ENCODE data around the gene NVL. TPM values are rescaled to one million over a fixed set of nuclear protein-coding genes. Genes with fewer than 3 reads are reported as not detected.

Gene NVL
- total and polyA plus RNA-seq, 10 of the 15 experiments (the other 5 are each of a cell fraction or from before 2014, with no cell fraction given), result 20.3 to 49.6 (median 35.2) TPM

DNA sequence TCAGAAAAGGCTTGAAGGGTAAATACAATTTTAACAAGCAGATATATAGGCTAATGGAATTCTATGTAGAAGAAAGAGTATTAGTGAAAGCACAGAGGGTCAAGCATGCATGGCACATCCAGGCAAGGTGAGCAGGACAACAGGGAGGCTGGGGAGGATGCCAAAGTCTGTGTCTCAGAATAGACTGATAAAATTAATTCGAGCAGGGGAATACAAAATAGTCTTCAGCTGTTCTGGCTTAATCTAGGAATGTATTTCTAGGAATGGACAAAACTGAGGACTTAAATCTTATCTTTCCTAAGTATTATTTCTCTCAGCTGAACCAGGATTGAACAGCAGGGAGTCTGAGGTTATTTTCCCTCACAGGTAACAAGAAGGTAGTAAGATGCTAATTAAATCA is 35.2 kb downstream of the NVL start:
- H3K9ac ChIP-seq (ENCODE audit: control insufficient read depth, insufficient read depth, low read length), result no peak overlapping the region
- no TSS peak for BruUV-seq (replicated peaks)
- RAD21 ChIA-PET (ENCODE audit: unreplicated experiment), result no interaction called here
- in situ Hi-C loops (cut with MboI), result no loop called here
- FAIRE-seq (no peak), DNase-seq (ENCODE audit: low read depth, low spot score) (no peak), ATAC-seq (no peak)
- no peaks in the 10 kb centered on the region for H3K4me1 ChIP-seq (ENCODE audit: control insufficient read depth, insufficient read depth, low read length)
- WGBS (ENCODE audit: insufficient coverage, insufficient replicate concordance, low lambda C conversion rate, missing lambda C conversion rate), result 88% methylated on average over 1 of the region's 1 CpG
- no peaks in the 10 kb centered on the region for H4K20me1 ChIP-seq (ENCODE audit: control insufficient read depth, insufficient read depth)
- intact Hi-C loops (cut with micrococcal nuclease; ENCODE audit: unreplicated experiment), result no loop called here
- SMC1A ChIA-PET (ENCODE audit: uncharacterized antibody, unreplicated experiment), result no interaction called here
- H2AFZ ChIP-seq (ENCODE audit: control insufficient read depth, low read depth, low read length), result no peak overlapping the region
- no peaks in the 10 kb centered on the region for H3K79me2 ChIP-seq (ENCODE audit: control insufficient read depth, insufficient read depth, low read length)
- POLR2A ChIA-PET, result no interaction called here
- no peak overlapping the region for H3K27ac ChIP-seq (ENCODE audit: control insufficient read depth, insufficient read depth)
- no peak overlapping the region for H3K4me3 ChIP-seq
- H3K36me3 ChIP-seq (ENCODE audit: control insufficient read depth in 2 of 2, insufficient read depth in 2 of 2, low read length in 1 of 2), result peaks cover 7 to 45% of the 10 kb centered on the region in 2 experiments
- H3K27me3 ChIP-seq (replicated peaks in 1 of 2; ENCODE audit: control insufficient read depth in 2 of 2, insufficient read depth in 2 of 2, low read length in 1 of 2), result no peaks in the 10 kb centered on the region
- no peaks in the 10 kb centered on the region for H3K9me3 ChIP-seq (replicated peaks; ENCODE audit: control insufficient read depth, insufficient read depth, low read length)
- CTCF ChIA-PET, result no interaction called here
- TF ChIP-seq, protein P1, sequence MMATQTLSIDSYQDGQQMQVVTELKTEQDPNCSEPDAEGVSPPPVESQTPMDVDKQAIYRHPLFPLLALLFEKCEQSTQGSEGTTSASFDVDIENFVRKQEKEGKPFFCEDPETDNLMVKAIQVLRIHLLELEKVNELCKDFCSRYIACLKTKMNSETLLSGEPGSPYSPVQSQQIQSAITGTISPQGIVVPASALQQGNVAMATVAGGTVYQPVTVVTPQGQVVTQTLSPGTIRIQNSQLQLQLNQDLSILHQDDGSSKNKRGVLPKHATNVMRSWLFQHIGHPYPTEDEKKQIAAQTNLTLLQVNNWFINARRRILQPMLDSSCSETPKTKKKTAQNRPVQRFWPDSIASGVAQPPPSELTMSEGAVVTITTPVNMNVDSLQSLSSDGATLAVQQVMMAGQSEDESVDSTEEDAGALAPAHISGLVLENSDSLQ (IDR thresholded peaks at IDR 0.05), result no peak
- TF ChIP-seq EED (IDR thresholded peaks at IDR 0.05; ENCODE audit: low read depth) (no peak), JUND (IDR thresholded peaks at IDR 0.05; ENCODE audit: low read depth, low read length) (no peak), SREBF2 (IDR thresholded peaks at IDR 0.05; ENCODE audit: low read length) (no peak), POLR2AphosphoS5 (IDR thresholded peaks at IDR 0.05; ENCODE audit: low read length) (no peak)
- H3K4me2 ChIP-seq (ENCODE audit: control insufficient read depth, insufficient read depth), result no peak overlapping the region

DNA sequence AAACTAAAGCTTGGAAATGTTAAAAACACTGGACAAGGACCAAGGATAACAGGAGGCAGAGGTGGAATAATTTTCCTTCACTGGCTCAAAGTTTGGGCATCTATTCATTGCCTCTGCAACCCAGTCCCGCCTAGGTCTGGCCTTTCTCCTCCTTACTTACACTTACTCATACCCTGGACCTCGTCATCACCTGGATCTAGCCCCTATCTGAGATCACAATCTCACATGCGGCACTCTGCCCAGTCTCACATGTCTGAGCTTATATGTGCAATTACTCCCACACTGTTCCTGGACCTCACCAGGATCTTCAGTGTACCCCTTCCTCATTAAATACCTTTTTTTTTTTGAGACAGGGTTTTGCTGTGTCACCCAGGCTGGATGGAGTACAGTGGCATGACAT is 37.6 kb downstream of the NVL start:
- ChIA-PET CTCF (interaction anchor here (0.5 to 1.0 kb wide), 4 partner anchors 13 to 176 kb away, joined by 3 to 4 read pairs (median 3); no protein-coding TSS in a partner anchor), SMC1A (ENCODE audit: uncharacterized antibody, unreplicated experiment) (no interaction called here), POLR2A (no interaction called here), RAD21 (ENCODE audit: unreplicated experiment) (interaction anchor here (1.0 kb wide), 1 partner anchor 176 kb away, joined by 4 read pairs; no protein-coding TSS in a partner anchor)
- Histone ChIP-seq H3K9me3 (replicated peaks; ENCODE audit: control insufficient read depth, insufficient read depth, low read length) (no peaks in the 10 kb centered on the region), H3K27ac (ENCODE audit: control insufficient read depth, insufficient read depth) (no peak overlapping the region), H3K27me3 (replicated peaks in 1 of 2; ENCODE audit: control insufficient read depth in 2 of 2, insufficient read depth in 2 of 2, low read length in 1 of 2) (no peaks in the 10 kb centered on the region), H3K4me2 (ENCODE audit: control insufficient read depth, insufficient read depth) (no peak overlapping the region), H3K36me3 (ENCODE audit: control insufficient read depth in 2 of 2, insufficient read depth in 2 of 2, low read length in 1 of 2) (peaks cover 8 to 40% of the 10 kb centered on the region in 2 experiments), H3K4me1 (ENCODE audit: control insufficient read depth, insufficient read depth, low read length) (no peaks in the 10 kb centered on the region), H3K9ac (ENCODE audit: control insufficient read depth, insufficient read depth, low read length) (no peak overlapping the region), H4K20me1 (ENCODE audit: control insufficient read depth, insufficient read depth) (no peaks in the 10 kb centered on the region), H2AFZ (ENCODE audit: control insufficient read depth, low read depth, low read length) (no peak overlapping the region), H3K4me3 (no peak overlapping the region), H3K79me2 (ENCODE audit: control insufficient read depth, insufficient read depth, low read length) (no peaks in the 10 kb centered on the region)
- WGBS (ENCODE audit: insufficient coverage, insufficient replicate concordance, low lambda C conversion rate, missing lambda C conversion rate), result 92% methylated on average over 3 of the region's 3 CpGs
- FAIRE-seq (no peak), DNase-seq (ENCODE audit: low read depth, low spot score) (no peak), ATAC-seq (no peak)
- TF ChIP-seq RCOR1 (conservative IDR thresholded peaks at IDR 0.05; ENCODE audit: low read depth, low read length), result no peak
- no peak for TF ChIP-seq JUND (IDR thresholded peaks at IDR 0.05; ENCODE audit: low read depth, low read length)
- TF ChIP-seq YBX1 (IDR thresholded peaks at IDR 0.05), result no peak
- no peak for TF ChIP-seq FOXK2 (IDR thresholded peaks at IDR 0.05)
- no peak for TF ChIP-seq TCF3 (IDR thresholded peaks at IDR 0.05; ENCODE audit: borderline replicate concordance, insufficient read depth, low read depth, low read length)
- no peak for TF ChIP-seq CREB1 (IDR thresholded peaks at IDR 0.05; ENCODE audit: low read depth)
- TF ChIP-seq PAX8 (IDR thresholded peaks at IDR 0.05), result no peak
- TF ChIP-seq, protein P2, sequence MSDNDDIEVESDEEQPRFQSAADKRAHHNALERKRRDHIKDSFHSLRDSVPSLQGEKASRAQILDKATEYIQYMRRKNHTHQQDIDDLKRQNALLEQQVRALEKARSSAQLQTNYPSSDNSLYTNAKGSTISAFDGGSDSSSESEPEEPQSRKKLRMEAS (IDR thresholded peaks at IDR 0.05; ENCODE audit: low read depth, low read length), result no peak
- no peak for TF ChIP-seq CHD4 (IDR thresholded peaks at IDR 0.05)
- in situ Hi-C loops (cut with MboI), result no loop called here
- intact Hi-C loops (cut with micrococcal nuclease; ENCODE audit: unreplicated experiment), result no loop called here
- no TSS peak for BruUV-seq (replicated peaks)
